Hepatocyte (in vitro differentiated cells): Measurements from ENCODE around the gene ZSWIM2. TPM values are rescaled to one million over a fixed set of nuclear protein-coding genes. Genes with fewer than 3 reads are reported as not detected.
A peak's percentile ranks its signal among the peaks of the same experiment; 100 is the strongest.

Source experiments
- DNase-seq: peaks from one replicate; pipeline ENCODE4 v3.0.0-alpha.2; 2016; ENCODE audit warnings: low spot score
- H2AFZ ChIP-seq: fragments of 200-600 bp; sonication (generic); 2 replicates; pipeline ENCODE4 v1.6.0; 2016; ENCODE audit warnings: antibody characterized with exemption, mild to moderate bottlenecking
- H3K27ac ChIP-seq: fragments of 200-600 bp; sonication (generic); 2 replicates; pipeline ENCODE4 v1.5.1; 2016; ENCODE audit warnings: mild to moderate bottlenecking
- H3K27me3 ChIP-seq: fragments of 200-600 bp; sonication (generic); 2 replicates; pipeline ENCODE4 v1.6.1; 2016
- H3K36me3 ChIP-seq: fragments of 200-600 bp; sonication (generic); replicated peaks from 2 replicates; pipeline ENCODE4 v1.5.1; 2016; ENCODE audit warnings: low read depth; ENCODE audit not compliant: insufficient read depth
- H3K4me1 ChIP-seq: fragments of 200-600 bp; sonication (generic); 2 replicates; pipeline ENCODE4 v1.5.1; 2016; ENCODE audit warnings: mild to moderate bottlenecking, moderate library complexity; ENCODE audit not compliant: insufficient read depth
- H3K4me2 ChIP-seq: fragments of 200-600 bp; sonication (generic); 2 replicates; pipeline ENCODE4 v1.6.0; 2016
- H3K4me3 ChIP-seq: fragments of 200-600 bp; sonication (generic); 2 replicates; pipeline ENCODE4 v1.5.1; 2016; ENCODE audit warnings: mild to moderate bottlenecking
- H3K79me2 ChIP-seq: fragments of 200-600 bp; sonication (generic); 2 replicates; pipeline ENCODE4 v1.6.0; 2017; ENCODE audit warnings: mild to moderate bottlenecking
- H3K9me2 ChIP-seq: fragments of 200-600 bp; sonication (generic); replicated peaks from 2 replicates; pipeline ENCODE4 v1.6.0; 2017; ENCODE audit warnings: mild to moderate bottlenecking; ENCODE audit not compliant: insufficient read depth
- H3K9me3 ChIP-seq: fragments of 200-600 bp; sonication (generic); 2 replicates; pipeline ENCODE4 v1.5.1; 2016; ENCODE audit warnings: low read depth, mild to moderate bottlenecking
- H4K20me1 ChIP-seq: fragments of 200-600 bp; sonication (generic); 2 replicates; pipeline ENCODE4 v1.6.0; 2016; ENCODE audit warnings: mild to moderate bottlenecking; ENCODE audit not compliant: insufficient read depth, poor library complexity, severe bottlenecking
- CTCF ChIP-seq: fragments of 200-600 bp; sonication (generic); IDR thresholded peaks from 2 replicates; pipeline ENCODE4 v1.5.1; 2016; ENCODE audit warnings: antibody characterized with exemption, mild to moderate bottlenecking; ENCODE audit not compliant: poor library complexity
- EZH2 ChIP-seq: fragments of 200-600 bp; sonication (generic); IDR thresholded peaks from 2 replicates; pipeline ENCODE4 v1.6.1; 2016; ENCODE audit warnings: antibody characterized with exemption, mild to moderate bottlenecking, borderline replicate concordance
- EZH2phosphoT487 ChIP-seq: fragments of 200-600 bp; sonication (generic); IDR thresholded peaks from one replicate; pipeline ENCODE4 v1.6.1; 2018; ENCODE audit warnings: antibody characterized with exemption, mild to moderate bottlenecking, low read depth, moderate library complexity; ENCODE audit not compliant: unreplicated experiment, severe bottlenecking
- WGBS: methylation state at CpG from one replicate; pipeline ENCODE4 v1.1.6; 2016; ENCODE audit warnings: low lambda C conversion rate; ENCODE audit errors: missing lambda C conversion rate; 5-methylcytosine and 5-hydroxymethylcytosine counted together
- polyA plus RNA-seq: library from polyadenylated mRNA; unstranded; fragments of >200 nt; fragmentation: Nextera tagmentation; extraction: Ambion mirVana; gene quantifications from 2 replicates; pipeline ENCODE4 v1.2.1, GENCODE V29; 2016
- total RNA-seq: library from RNA; depleted of rRNA; stranded (reverse); fragments of >200 nt; gene quantifications from 2 replicates; pipeline ENCODE4 v1.2.3, GENCODE V29; 2014

ZSWIM2 gene
- total and polyA plus RNA-seq, 2 experiments from 2014 or later, result 0.07 to 0.45 TPM

GRCh38 chr2:186868344-186868743 lies 19.4 kb upstream of the ZSWIM2 start:
- no peak for DNase-seq
- no peaks in the 10 kb centered on the region for H3K9me3 ChIP-seq
- H4K20me1 ChIP-seq, result no peaks in the 10 kb centered on the region
- no peaks in the 10 kb centered on the region for H3K79me2 ChIP-seq
- no peak overlapping the region for H3K4me2 ChIP-seq
- no peak overlapping the region for H3K27ac ChIP-seq
- no peaks in the 10 kb centered on the region for H3K36me3 ChIP-seq
- no peaks in the 10 kb centered on the region for H3K27me3 ChIP-seq
- H3K9me2 ChIP-seq, result no peaks in the 10 kb centered on the region
- TF ChIP-seq EZH2 (no peak), CTCF (no peak), EZH2phosphoT487 (no peak)
- no peaks in the 10 kb centered on the region for H3K4me1 ChIP-seq
- no peak overlapping the region for H3K4me3 ChIP-seq
- H2AFZ ChIP-seq, result no peak overlapping the region
- 82% methylated on average over 1 of the region's 1 CpG for WGBS

- WGBS, result 3% methylated on average over 2 of the region's 2 CpGs
- no peaks in the 10 kb centered on the region for H3K79me2 ChIP-seq
- no peaks in the 10 kb centered on the region for H3K9me2 ChIP-seq
- H3K9me3 ChIP-seq, result no peaks in the 10 kb centered on the region
- no peak overlapping the region for H2AFZ ChIP-seq
- H3K4me1 ChIP-seq, result no peaks in the 10 kb centered on the region
- DNase-seq, result peak; percentile 32
- no peaks in the 10 kb centered on the region for H4K20me1 ChIP-seq
- H3K4me3 ChIP-seq, result no peak overlapping the region
- H3K4me2 ChIP-seq, result no peak overlapping the region
- H3K36me3 ChIP-seq, result no peaks in the 10 kb centered on the region
- no peaks in the 10 kb centered on the region for H3K27me3 ChIP-seq
- no peak for TF ChIP-seq EZH2
- peak; percentile 80 for TF ChIP-seq CTCF
- no peak for TF ChIP-seq EZH2phosphoT487
- no peak overlapping the region for H3K27ac ChIP-seq
Measured at GRCh38 chr2:186862869-186863709, 14.1 kb upstream of the ZSWIM2 start.

- H3K36me3 ChIP-seq, result no peaks in the 10 kb centered on the region
- TF ChIP-seq CTCF, result no peak
- TF ChIP-seq EZH2, result no peak
- no peak for TF ChIP-seq EZH2phosphoT487
- no peaks in the 10 kb centered on the region for H3K4me1 ChIP-seq
- no peaks in the 10 kb centered on the region for H3K79me2 ChIP-seq
- WGBS, result 95% methylated on average over 5 of the region's 5 CpGs
- H3K9me3 ChIP-seq, result no peaks in the 10 kb centered on the region
- H3K9me2 ChIP-seq, result no peaks in the 10 kb centered on the region
- no peak overlapping the region for H3K27ac ChIP-seq
- H4K20me1 ChIP-seq, result no peaks in the 10 kb centered on the region
- no peak overlapping the region for H3K4me2 ChIP-seq
- H2AFZ ChIP-seq, result no peak overlapping the region
- H3K4me3 ChIP-seq, result no peak overlapping the region
- no peaks in the 10 kb centered on the region for H3K27me3 ChIP-seq
- no peak for DNase-seq
Measured at GRCh38 chr2:186855216-186855615, 6.2 kb upstream of the ZSWIM2 start.
